Thymus (tissue), 11 donors: ENCODE results near the gene FAM186B. TPM values are rescaled to one million over a fixed set of nuclear protein-coding genes. Genes with fewer than 3 reads are reported as not detected.

Experiments used
- DNase-seq, 9 donors: peaks; one replicate each; pipeline ENCODE4 v3.0.0-alpha.2; 2013; ENCODE audit warnings: low spot score in 9 of 9, low read depth in 6 of 9, missing footprints in 1 of 9
- H3K27ac ChIP-seq, 2 donors: one replicate each; pipeline ENCODE4 v1.5.1; 2013; ENCODE audit warnings: control low read depth in 1 of 2, low read depth in 1 of 2, low read length in 1 of 2, mild to moderate bottlenecking in 1 of 2, moderate library complexity in 1 of 2
- H3K27me3 ChIP-seq, 2 donors: one replicate each; pipeline ENCODE4 v1.5.1; 2013; ENCODE audit warnings: low read length in 1 of 2; ENCODE audit not compliant: control insufficient read depth in 2 of 2, insufficient read depth in 1 of 2
- H3K36me3 ChIP-seq, 2 donors: one replicate each; pipeline ENCODE4 v1.5.1; 2013; ENCODE audit warnings: low read length in 1 of 2, mild to moderate bottlenecking in 1 of 2, moderate library complexity in 1 of 2; ENCODE audit not compliant: control insufficient read depth in 2 of 2, insufficient read depth in 2 of 2
- H3K4me1 ChIP-seq, 2 donors: one replicate each; pipeline ENCODE4 v1.5.1; 2013; ENCODE audit warnings: low read length in 2 of 2; ENCODE audit not compliant: control insufficient read depth in 2 of 2, insufficient read depth in 2 of 2
- H3K4me3 ChIP-seq, 2 donors: one replicate each; pipeline ENCODE4 v1.5.1; 2013; ENCODE audit warnings: low read length in 2 of 2, control low read depth in 1 of 2, mild to moderate bottlenecking in 1 of 2
- H3K9me3 ChIP-seq, 2 donors: one replicate each; pipeline ENCODE4 v1.5.1; 2013; ENCODE audit warnings: low read length in 1 of 2, mild to moderate bottlenecking in 1 of 2; ENCODE audit not compliant: control insufficient read depth in 2 of 2, insufficient read depth in 1 of 2
- WGBS: extraction: QIAGEN DNeasy Blood & Tissue Kit; methylation state at CpG from one replicate; pipeline ENCODE4 v1.1.7; 2013; 5-methylcytosine and 5-hydroxymethylcytosine counted together
- polyA plus RNA-seq: library from polyadenylated mRNA; stranded (reverse); fragments of 200-250 nt; gene quantifications from one replicate; pipeline ENCODE4 v1.2.3, GENCODE V29; 2013
- total RNA-seq: library from RNA; stranded (reverse); fragments of 120-200 nt; gene quantifications from one replicate; pipeline ENCODE4 v1.2.4, GENCODE V29; 2013
- donor health status: healthy.

Gene FAM186B
- total and polyA plus RNA-seq, 2 donors: 0.09 TPM

DNA sequence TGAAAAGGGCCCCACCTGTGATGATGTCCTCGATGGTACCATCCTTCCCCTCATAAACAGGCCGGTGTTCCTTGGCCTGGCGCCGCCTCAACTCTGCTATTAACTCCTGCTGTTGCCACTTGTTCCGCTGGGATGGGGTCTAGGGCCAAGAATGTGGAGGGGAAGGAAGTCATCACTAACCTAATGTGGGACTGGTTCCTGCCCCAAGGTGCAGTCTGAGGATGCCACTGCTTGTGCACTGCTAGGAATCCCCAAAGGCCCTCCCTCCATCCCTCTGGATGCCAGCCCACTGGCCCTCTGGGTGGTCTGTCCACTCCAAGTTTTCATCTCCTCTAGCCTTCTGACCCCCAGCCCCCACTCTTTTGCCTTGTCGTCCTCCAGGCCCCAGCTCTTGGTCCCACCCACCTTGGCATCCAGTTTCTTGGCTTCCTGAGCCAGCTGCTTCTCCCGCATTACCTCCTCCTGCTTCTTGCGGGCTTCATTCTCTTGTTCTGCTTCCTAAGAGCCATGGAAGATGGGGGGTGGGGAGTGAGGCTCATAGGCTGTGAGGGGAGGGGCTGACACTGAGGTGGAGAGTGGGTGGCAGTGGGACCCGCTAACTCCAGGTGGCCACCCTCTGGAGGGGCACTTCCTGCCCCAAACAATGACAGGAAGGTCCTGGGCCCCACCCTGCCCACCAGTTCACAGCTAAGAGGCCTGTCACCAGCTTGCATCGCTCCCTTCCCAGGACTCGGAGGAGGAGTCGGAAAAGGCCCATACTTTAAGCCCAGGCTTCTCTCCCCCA lies 41.6 kb upstream of the FAM186B start:
- DNase-seq: no peak
- Histone ChIP-seq H3K4me1 (peaks cover 8 to 29% of the 10 kb centered on the region in 2 donors), H3K27ac (no peak overlapping the region), H3K4me3 (no peak overlapping the region), H3K36me3 (peaks cover 60 to 88% of the 10 kb centered on the region in 2 donors), H3K9me3 (no peaks in the 10 kb centered on the region), H3K27me3 (no peaks in the 10 kb centered on the region)
- WGBS: 97% methylated on average over 12 of the region's 12 CpGs

DNA sequence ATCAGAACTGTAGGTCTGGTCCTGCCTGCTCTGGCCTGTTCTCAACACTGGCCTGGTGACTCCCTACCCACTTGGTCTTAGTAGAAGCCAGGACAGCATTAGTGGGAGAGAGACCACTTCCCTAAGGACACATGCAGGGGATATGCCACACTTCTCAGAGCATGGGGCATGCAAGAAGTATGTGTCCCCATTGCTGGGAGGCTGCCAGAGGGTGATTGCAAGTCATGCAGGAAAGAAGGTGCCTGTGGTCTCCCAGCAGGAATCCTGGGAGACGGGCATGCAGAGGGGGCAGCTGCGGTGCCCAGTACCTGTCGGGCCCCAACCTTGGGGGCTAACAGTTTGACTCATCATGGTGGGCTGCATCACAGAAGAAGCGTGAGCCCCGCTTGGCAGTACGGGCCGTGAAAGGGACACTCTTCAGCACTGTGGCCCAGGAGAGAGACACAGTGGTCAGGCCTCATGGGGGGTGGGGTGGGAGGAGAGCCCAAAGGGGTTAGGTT lies 40.9 kb upstream of the FAM186B start:
- H3K4me3 ChIP-seq: no peak overlapping the region
- H3K36me3 ChIP-seq: peaks cover 60 to 82% of the 10 kb centered on the region in 2 donors
- H3K9me3 ChIP-seq: no peaks in the 10 kb centered on the region
- no peak for DNase-seq
- WGBS: 97% methylated on average over 7 of the region's 7 CpGs
- H3K4me1 ChIP-seq: peaks cover 8 to 29% of the 10 kb centered on the region in 2 donors
- no peak overlapping the region for H3K27ac ChIP-seq
- no peaks in the 10 kb centered on the region for H3K27me3 ChIP-seq

DNA sequence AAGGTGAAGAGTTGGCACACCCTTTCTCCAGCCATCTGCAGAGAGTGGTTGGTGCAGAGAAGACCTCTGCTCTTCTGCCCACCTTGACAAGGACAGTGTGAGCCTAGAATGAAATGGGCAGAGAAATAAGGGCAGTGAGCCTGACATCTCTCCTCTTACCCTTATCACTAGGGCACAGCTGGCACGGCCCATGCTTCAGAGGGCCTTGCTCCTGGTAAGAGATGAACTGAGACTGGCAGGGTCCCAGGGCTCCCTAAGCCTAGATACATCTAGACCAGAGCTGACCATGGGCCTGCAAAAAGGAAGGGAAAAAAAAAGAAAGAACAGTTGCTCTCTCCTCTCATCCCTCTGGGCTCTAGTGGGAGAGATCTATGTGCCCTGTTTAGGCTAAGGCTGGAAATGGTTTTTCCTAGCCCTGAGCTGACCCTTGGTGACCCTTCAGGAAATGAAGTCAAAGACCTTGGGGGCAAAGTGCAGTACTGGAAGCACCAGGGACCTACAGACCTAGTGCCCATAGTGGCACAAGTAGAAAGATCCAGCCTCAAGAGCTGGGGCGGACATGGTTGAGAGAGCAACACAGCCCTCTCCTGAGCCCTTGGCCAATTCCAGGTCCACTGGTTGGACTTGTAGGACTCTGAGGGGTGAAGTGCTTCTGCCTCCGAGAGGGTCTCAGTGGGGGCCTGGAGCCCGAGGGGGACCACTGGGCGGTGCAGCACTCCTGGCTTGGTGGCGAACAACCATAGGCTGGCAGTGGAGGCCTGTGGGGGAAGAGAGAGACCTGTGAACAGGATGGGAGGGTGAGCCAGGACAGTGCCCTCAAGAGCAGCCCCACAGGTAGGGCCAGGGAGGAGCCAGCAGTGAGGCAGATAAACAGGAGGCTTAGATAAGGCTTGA lies 40.0 kb upstream of the FAM186B start:
- Histone ChIP-seq H3K4me3 (no peak overlapping the region), H3K27ac (no peak overlapping the region), H3K9me3 (no peaks in the 10 kb centered on the region), H3K4me1 (peaks cover 8 to 29% of the 10 kb centered on the region in 2 donors), H3K27me3 (no peaks in the 10 kb centered on the region), H3K36me3 (peaks cover 53 to 72% of the 10 kb centered on the region in 2 donors)
- WGBS: 97% methylated on average over 6 of the region's 6 CpGs
- peak in 1 of 9 donors; percentile 24 for DNase-seq

DNA sequence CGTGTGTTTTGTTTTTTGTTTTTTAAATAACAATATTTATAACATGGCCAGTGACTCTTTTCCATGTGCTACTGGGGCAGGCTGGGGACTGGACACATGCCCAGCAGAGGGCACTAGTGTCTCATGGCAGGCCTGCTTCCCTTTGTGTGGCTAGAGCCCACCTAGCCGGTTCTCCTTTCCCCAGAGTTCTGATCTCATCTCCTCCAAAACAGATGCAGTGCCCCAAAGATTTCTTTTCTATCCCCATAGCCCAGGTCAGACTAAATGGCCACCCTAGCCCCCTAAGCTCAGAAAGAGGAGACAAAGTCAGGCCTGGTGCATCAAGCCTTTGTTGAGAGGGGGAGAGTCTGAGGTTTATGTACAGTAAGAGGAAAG lies 39.2 kb upstream of the FAM186B start:
- Histone ChIP-seq H3K27ac (no peak overlapping the region), H3K36me3 (peaks cover 45 to 64% of the 10 kb centered on the region in 2 donors), H3K4me3 (no peak overlapping the region), H3K27me3 (no peaks in the 10 kb centered on the region), H3K4me1 (peaks cover 8 to 29% of the 10 kb centered on the region in 2 donors), H3K9me3 (no peaks in the 10 kb centered on the region)
- 4% methylated on average over 2 of the region's 2 CpGs for WGBS
- DNase-seq: peak; percentile 55 to 92 (median 84)

DNA sequence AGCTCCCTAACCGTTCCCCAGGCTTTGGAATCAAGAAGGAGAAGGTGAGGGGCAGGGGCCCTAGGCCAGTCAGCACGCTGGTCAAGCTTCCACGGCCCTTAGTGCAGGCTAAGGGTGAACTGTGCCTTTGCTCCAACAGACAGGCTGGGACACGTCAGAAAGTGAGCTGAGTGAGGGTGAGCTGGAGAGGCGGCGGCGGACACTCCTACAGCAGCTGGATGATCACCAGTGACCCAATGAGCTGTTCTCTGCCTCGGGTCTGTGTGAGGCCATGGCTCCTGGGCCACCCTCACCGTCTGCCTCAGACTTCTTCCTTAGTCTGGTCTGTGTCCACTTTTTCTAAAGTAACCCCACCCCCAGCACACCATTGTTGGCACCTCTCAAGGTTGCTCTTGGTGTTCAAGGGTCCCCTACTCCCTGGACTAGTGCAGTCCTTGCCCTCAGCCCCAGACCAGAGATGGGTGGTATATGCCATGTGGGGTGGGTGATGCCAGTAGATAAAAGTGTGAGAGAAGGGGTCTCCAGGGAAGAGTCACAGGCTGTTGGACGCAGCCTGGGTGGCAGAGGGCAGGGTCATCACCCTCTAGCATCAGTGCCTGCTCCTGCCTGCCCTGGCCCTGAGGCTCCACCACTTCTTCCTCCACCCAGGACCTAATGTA lies 38.7 kb upstream of the FAM186B start:
- H3K27me3 ChIP-seq: no peaks in the 10 kb centered on the region
- no peak overlapping the region for H3K4me3 ChIP-seq
- H3K9me3 ChIP-seq: no peaks in the 10 kb centered on the region
- no peak for DNase-seq
- no peak overlapping the region for H3K27ac ChIP-seq
- peaks cover 40 to 59% of the 10 kb centered on the region in 2 donors for H3K36me3 ChIP-seq
- H3K4me1 ChIP-seq: peaks cover 8 to 31% of the 10 kb centered on the region in 2 donors
- 81% methylated on average over 10 of the region's 10 CpGs for WGBS

DNA sequence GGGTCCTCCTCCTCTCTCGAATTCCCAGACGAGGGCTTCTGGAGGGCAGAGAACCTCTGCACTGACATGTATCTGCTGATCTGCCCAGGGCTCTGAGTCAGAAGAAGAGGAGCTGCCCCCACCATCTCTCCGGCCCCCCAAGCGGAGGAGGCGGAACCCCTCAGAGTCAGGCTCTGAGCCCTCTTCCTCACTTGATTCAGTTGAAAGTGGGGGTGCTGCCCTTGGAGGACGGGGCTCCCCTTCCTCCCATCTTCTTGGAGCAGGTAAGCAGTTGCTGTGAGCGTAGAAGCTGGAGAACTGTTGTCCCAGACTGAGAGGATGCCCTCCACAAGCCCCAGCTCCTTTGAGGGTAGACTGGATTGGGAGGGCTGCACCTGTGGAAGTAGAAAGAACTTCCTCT lies 37.7 kb upstream of the FAM186B start:
- Histone ChIP-seq H3K27me3 (no peaks in the 10 kb centered on the region), H3K36me3 (peaks cover 30 to 49% of the 10 kb centered on the region in 2 donors), H3K4me3 (no peak overlapping the region), H3K9me3 (no peaks in the 10 kb centered on the region), H3K27ac (no peak overlapping the region), H3K4me1 (peaks cover 8 to 31% of the 10 kb centered on the region in 2 donors)
- WGBS: 98% methylated on average over 7 of the region's 7 CpGs
- DNase-seq: no peak

DNA sequence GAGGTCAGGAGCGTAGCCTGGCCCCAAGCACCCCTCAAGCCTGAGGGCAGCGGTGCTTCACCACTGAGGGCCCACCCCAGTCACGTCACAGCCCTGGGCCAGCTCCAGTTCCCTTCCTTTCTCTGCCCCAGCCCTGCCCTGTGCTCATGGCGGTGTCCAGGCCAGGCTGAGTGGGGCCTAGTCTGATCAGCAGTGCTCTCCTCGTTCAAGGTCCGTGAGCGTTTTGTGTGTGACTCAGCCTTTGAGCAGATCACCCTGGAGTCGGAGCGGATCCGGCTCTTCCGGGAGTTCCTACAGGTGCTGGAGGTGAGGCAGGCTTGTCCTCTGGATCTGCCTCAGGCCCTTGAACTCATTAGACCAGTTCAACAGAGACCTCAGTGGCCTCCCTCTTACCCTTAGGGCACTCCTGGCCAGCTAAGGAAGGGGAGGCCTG lies 36.9 kb upstream of the FAM186B start:
- Histone ChIP-seq H3K36me3 (peaks cover 28 to 42% of the 10 kb centered on the region in 2 donors), H3K27ac (no peak overlapping the region), H3K27me3 (no peaks in the 10 kb centered on the region), H3K4me3 (no peak overlapping the region), H3K4me1 (peaks cover 8 to 28% of the 10 kb centered on the region in 2 donors), H3K9me3 (no peaks in the 10 kb centered on the region)
- 96% methylated on average over 11 of the region's 11 CpGs for WGBS
- DNase-seq: no peak

DNA sequence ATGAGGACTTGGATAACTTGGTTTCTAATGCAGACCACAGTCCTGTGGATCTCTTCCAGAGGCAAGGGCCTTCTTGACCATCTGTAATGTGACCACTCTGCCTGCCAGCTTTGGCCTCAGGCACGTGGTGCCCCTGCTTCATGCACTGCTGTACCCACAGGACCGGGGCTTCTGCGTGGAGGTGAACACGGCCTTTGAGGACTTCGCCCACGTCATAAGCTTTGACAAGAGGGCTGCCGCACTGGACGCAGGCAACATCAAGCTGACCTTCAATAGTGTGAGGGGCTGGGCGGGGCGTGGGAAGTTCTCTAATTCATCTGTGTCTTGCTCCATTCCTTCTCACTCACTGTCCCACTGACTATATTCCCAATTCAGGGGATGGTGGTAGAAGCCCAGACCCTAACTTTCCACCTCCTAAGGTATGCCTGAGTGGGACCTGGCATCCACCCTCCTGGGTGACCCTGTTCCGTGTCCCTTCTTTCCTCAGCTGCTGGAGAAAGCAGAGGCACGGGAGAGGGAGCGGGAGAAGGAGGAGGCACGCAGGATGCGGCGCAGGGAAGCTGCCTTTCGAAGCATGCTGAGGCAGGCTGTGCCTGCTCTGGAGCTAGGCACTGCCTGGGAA lies 36.4 kb upstream of the FAM186B start:
- no peak overlapping the region for H3K27ac ChIP-seq
- peaks cover 22 to 39% of the 10 kb centered on the region in 2 donors for H3K36me3 ChIP-seq
- 97% methylated on average over 17 of the region's 17 CpGs for WGBS
- peaks cover 8 to 28% of the 10 kb centered on the region in 2 donors for H3K4me1 ChIP-seq
- no peak for DNase-seq
- H3K9me3 ChIP-seq: no peaks in the 10 kb centered on the region
- H3K27me3 ChIP-seq: no peaks in the 10 kb centered on the region
- no peak overlapping the region for H3K4me3 ChIP-seq
